GM06990 (cell line): ENCODE data around the gene RRAS2.

ENCODE experiments used
- DNase-seq: peaks from one replicate; pipeline ENCODE4 v3.0.0-alpha.2; 2011; ENCODE audit not compliant: insufficient read length; ENCODE audit errors: extremely low read depth
- H3K27me3 ChIP-seq: replicated peaks from 2 replicates; pipeline ENCODE4 v1.6.0; 2011; ENCODE audit warnings: low read length; ENCODE audit not compliant: control insufficient read depth, insufficient read depth
- H3K36me3 ChIP-seq: 2 replicates; pipeline ENCODE4 v1.5.1; 2011; ENCODE audit warnings: low read length; ENCODE audit not compliant: control insufficient read depth, insufficient read depth
- H3K4me3 ChIP-seq: replicated peaks from 2 replicates; pipeline ENCODE4 v1.5.1; 2011; ENCODE audit warnings: low read depth, mild to moderate bottlenecking, control low read depth, low read length
- CTCF ChIP-seq: IDR thresholded peaks from 2 replicates; pipeline ENCODE4 v1.5.1; 2011; ENCODE audit warnings: low read length, control low read depth, mild to moderate bottlenecking, inconsistent platforms; ENCODE audit not compliant: insufficient read depth, poor library complexity, severe bottlenecking

The RRAS2 gene

GRCh38 chr11:14381968-14382367 lies 23.0 kb upstream of the RRAS2 start:
- H3K4me3 ChIP-seq, result no peak overlapping the region

GRCh38 chr11:14380947-14381561 lies 22.1 kb upstream of the RRAS2 start:
- Histone ChIP-seq H3K27me3 (no peaks in the 10 kb centered on the region), H3K4me3 (peak overlapping the region; percentile 63), H3K36me3 (no peaks in the 10 kb centered on the region)
- TF ChIP-seq CTCF, result no peak
- DNase-seq, result peak; percentile 65

More at GRCh38 chr11:14381968-14382367, 23.0 kb upstream of the RRAS2 start:
- Histone ChIP-seq H3K27me3 (no peaks in the 10 kb centered on the region), H3K36me3 (no peaks in the 10 kb centered on the region)
- no peak for DNase-seq
- no peak for TF ChIP-seq CTCF

GRCh38 chr11:14380125-14380936 lies 21.3 kb upstream of the RRAS2 start:
- Histone ChIP-seq H3K4me3 (peak overlapping the region; percentile 63), H3K27me3 (no peaks in the 10 kb centered on the region), H3K36me3 (no peaks in the 10 kb centered on the region)
- no peak for DNase-seq
- no peak for TF ChIP-seq CTCF

GRCh38 chr11:14378171-14378570 lies 19.2 kb upstream of the RRAS2 start:
- H3K4me3 ChIP-seq, result no peak overlapping the region
- no peak for TF ChIP-seq CTCF
- no peaks in the 10 kb centered on the region for H3K36me3 ChIP-seq
- DNase-seq, result no peak
- no peaks in the 10 kb centered on the region for H3K27me3 ChIP-seq

GRCh38 chr11:14376920-14377319 lies 17.9 kb upstream of the RRAS2 start:
- Histone ChIP-seq H3K4me3 (no peak overlapping the region), H3K27me3 (no peaks in the 10 kb centered on the region), H3K36me3 (no peaks in the 10 kb centered on the region)
- TF ChIP-seq CTCF, result no peak
- DNase-seq, result no peak
